Activated naive CD4-positive, alpha-beta T cell (primary cell): ENCODE results near the gene HACE1.

Experiments
- DNase-seq, 4 experiments: peaks; one replicate each; lab custom pipeline; 2025; lab: John Stamatoyannopoulos, UW

The HACE1 gene

GRCh38 chr6:104736545-104736944, 123.2 kb downstream of the HACE1 start:
- DNase-seq = no peak

- DNase-seq = no peak
These were observed 129.3 kb downstream of the HACE1 start for GRCh38 chr6:104730450-104730849.

DNA sequence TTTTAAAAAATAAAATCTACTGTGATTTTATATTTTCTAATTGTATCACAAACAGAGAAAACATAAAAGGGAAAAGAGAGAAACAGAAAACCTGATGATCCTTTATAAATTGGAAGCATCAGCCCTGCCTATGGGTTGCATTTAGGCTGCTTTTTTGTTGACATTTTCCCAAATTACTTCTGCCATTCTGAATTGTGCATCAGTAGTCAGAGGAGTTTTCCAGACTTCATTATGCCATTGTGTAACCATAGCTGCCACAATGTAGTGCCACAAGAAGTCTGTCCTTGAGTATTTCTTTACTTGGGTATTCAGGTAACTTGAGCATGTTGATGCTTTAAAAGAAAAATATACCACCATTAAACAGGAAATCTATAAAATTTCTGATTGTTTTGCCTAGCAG, 130.3 kb downstream of the HACE1 start:
- DNase-seq = no peak

GRCh38 chr6:104728448-104728847, 131.3 kb downstream of the HACE1 start:
- DNase-seq = no peak

DNA sequence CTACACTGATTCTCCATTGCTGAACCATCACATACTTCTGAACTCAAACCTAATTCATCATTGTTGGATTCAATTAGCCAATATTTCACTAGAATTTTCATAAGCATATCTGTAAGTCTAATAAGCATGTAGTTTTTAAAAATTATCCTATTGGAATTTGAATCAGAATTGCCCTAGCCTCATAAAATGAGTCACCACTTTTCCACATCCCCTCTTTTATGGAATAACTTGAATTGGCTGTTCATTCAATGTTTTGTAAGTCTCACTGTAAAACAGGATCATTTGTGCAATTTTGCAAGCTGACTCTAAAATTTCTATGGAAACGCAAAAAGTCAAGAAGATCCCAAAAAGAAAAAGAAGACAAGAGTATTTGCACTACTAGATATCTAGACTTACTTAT, 141.0 kb downstream of the HACE1 start:
- DNase-seq = no peak

DNA sequence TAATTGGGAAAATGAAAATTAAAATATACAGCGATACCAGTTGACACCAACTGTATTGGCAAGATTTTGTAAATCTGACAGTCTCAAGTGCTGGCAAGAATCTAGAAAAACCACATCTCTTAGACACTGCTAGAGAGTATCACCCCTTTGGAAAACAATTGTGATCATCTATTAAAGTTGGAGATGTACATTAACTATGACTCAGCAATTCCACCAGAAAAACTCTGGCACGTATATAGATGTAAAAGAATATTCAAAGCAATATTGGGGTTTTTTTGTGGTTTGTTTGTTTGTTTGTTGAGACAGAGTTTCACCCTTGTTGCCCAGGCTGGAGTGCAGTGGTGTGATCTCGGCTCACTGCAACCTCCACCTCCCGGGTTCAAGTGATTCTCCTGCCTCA, 142.9 kb downstream of the HACE1 start:
- DNase-seq = no peak

- DNase-seq = no peak
These were observed 144.9 kb downstream of the HACE1 start for GRCh38 chr6:104714796-104715195.

- DNase-seq = no peak
These were observed 145.7 kb downstream of the HACE1 start for GRCh38 chr6:104713982-104714381.

DNA sequence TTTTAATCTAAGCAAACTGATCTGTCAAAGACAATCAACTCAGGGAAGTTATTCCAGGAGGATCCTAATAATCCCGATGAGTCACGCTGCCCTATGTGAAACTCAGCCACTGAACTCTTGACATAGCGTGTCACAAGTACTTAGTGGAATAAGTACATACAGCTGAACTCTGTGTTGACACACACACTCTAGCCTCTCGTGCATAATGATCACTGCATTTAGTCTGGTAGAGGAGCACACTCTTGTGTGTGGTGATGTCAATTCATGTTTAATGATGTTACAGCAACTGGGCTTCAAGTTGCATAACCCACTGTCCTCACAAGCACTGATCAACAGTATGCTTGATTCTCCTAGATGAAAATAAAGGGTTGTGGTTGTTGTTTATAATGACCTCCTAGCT, 148.3 kb downstream of the HACE1 start:
- no peak for DNase-seq

GRCh38 chr6:104710543-104711335, 149.0 kb downstream of the HACE1 start:
- no peak for DNase-seq

DNA sequence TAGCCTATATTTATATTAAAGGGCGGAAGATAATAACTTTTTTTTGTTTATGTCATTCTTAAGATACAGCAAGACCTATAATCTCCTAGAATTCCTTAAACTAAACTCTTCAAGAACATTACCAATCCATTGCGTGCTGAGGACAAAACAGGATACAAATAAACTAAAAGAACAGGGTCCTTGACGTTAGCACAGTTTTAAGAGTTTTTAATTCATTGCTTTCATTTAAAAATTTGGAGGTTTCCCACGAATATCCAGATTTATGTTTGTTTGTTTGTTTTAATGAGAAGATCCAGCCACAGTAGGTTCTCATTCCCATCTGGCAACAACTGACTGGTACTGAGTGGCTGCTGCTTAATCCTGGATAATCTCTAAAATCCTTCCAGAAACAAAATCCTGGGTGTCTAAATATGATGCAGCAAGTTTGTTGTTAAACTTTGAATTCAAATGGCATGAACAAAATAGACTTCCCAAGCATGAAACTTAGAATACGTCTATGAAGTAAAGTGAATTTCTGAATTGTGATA, 153.7 kb downstream of the HACE1 start:
- DNase-seq = no peak

GRCh38 chr6:104705095-104705707, 154.5 kb downstream of the HACE1 start:
- no peak for DNase-seq

DNA sequence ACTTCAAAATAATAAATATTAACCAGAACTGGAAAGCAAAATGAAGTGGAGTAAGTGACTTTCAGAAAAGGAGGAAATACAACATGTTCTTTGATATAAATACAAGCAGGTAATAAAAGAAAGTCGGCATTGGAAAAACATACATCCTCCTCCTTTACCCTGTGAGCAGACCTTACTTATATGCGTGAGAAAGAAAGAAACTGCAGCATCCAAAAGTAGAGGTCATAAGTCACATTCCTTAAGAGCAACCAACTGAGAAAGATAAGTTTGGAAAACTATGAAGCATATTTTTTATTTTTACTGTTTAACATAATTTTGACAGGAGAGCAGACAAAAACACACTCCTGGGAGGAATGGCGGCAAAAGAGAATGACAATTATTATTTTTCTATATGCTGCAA, 155.5 kb downstream of the HACE1 start:
- no peak for DNase-seq

GRCh38 chr6:104702126-104702841, 157.4 kb downstream of the HACE1 start:
- no peak for DNase-seq

DNA sequence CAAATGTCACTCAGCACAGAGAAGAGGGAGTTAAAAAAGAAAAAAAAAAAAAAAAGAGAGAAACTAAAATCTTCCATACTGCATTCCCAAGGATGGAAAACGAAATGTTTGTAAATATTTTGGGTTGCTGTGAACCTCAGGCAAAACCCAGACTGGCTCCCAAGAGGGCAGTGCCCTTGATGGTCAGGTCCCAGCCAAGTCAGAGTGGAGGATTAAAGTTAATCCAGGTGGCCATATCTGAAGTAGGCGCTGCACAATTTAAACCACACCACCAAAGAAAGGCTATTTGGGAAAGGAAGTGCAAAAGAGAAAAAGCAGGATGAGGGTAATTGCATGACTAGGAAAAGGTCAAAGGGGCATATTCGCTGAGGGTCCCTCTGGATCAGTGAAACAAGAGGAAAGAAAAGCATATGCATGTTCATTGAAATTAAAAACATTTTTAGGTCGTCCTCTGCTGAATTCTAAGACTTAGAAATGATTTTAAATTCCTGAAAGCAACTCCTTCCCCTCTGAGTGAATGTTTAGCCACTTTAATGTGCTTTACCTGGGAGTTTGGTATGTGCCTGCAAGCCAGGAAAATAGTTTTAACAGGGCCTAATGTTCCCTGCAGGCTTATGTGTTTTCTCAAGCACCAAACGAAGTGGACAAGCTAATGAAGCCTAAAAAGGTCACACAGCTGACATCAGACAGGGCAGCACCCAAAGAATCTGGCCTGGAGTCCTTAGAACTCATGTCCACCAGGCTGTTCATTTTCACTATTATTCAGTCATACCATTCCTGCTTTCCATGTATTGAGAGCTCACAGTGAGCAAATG, 159.1 kb downstream of the HACE1 start:
- no peak for DNase-seq

GRCh38 chr6:104699593-104700329, 160.0 kb downstream of the HACE1 start:
- DNase-seq = no peak

- DNase-seq = no peak
These were observed 160.7 kb downstream of the HACE1 start for GRCh38 chr6:104698979-104699378.

DNA sequence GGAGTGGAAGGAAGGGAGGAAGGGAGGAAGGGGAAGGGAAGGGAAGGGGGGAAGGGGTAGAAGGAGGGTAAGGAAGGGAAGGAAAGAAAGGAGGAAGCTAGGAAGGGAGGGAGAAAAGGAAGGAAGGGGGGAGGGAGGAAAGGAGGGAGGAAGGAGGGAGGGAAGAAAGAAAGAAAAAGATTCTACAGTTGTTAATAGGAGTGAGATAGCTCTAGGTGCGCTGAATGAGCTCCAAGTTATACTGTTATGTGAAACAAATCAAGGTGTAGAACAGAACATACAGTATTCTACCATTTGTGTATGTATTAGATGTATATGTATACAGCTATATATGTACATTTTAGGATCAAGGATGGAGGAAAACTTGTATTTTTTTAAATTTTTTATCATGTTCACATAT, 167.7 kb downstream of the HACE1 start:
- no peak for DNase-seq

GRCh38 chr6:104689551-104690205, 170.0 kb downstream of the HACE1 start:
- DNase-seq = no peak

- DNase-seq = no peak
These were observed 171.3 kb downstream of the HACE1 start for GRCh38 chr6:104688283-104688969.
